NCI-H526 (cell line): ENCODE measurements around the gene RGCC.
"Not testable (repeated sequence)": the region's sequence is repeated elsewhere in the genome, so short reads cannot be mapped to it uniquely, and the experiment has no call there.

Experiments
- DNase-seq, 2 experiments: peaks; one replicate each; lab custom pipeline; 2025; lab: John Stamatoyannopoulos, UW

RGCC gene, protein sequence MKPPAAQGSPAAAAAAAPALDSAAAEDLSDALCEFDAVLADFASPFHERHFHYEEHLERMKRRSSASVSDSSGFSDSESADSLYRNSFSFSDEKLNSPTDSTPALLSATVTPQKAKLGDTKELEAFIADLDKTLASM

DNA sequence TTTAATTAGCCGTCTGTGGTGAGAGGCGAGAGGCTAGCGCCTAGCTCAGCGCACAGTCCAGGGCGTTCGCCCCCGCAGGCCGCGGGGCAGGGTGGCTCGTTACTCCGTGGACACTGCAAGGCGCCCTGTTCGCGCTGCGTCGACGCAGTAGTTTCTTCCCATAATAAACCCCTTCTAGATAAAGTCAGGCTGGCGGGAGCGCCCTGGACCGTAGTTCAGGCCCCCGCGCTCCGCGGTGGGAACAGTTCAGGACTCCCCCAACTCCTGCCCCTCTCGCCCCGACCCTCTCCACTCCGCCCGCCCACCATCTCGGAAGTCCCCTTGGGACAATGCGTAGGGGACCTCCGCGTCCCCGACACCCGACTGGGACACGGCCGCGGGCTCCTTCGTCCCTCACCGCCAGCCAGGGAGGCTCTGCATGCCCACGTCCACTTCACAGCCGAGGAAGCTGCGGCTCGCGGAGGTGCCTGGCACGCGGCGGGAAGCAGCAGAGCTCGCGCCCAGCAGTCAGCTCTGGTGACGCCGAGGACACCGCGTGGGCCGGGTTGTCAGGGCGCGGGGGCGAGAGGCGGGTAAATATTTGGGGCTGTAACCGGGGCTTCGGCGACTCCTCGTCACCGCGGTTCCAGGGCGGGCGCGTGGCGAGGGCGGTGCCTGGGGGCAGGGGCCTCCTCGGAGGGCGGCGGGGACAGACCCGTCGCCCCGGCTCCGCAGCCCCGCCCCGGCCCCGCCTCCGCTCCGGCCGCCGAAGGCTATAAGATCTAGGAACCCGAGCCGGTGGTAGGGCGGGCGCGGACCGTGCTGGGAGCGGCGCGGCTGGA, at the start of gene RGCC:
TSS of gene RGCC (plus strand) at position 783 of the 821 bp plus-strand sequence. CDS start 158 bp downstream, outside the sequence.
- DNase-seq = peak in 1 of 2 experiments; percentile 82

DNA sequence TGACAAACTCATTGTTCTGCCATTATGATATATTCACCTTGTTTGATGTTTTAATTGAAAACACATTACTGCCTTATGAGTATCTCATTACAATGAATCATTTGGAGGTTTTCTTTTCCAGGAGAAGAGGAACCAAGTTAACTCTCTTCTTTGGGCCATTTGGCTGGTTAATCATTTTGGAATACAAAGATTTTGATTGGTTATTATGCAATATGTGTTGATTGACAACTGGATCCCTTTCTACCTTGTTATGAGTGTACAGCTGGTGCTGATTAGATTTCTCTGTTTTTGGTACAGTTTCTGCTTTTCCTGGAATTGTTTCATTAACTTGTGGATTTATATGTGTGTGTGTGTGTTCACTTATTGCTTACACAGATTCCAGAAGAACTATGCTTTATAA, 49.2 kb upstream of the RGCC start:
- no peak for DNase-seq

DNA sequence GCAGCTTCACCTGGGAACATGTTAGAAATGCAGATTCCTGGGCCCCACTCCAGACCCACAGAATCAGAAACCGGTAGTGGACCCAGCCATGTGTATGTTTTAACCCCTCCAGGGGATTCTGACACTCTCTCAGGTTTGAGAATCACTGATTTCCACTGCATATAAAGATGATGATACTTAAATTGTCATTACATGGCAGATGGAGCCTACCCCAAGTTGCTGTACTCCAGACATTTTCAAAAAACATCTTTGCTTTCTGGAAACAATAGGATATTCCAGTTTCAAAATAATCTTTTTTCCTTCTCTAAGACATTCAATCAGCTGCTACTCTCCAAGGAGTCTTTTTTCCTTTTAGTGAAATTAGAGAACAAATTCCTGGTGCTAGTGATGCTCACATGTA, 48.6 kb upstream of the RGCC start:
- no peak for DNase-seq

DNA sequence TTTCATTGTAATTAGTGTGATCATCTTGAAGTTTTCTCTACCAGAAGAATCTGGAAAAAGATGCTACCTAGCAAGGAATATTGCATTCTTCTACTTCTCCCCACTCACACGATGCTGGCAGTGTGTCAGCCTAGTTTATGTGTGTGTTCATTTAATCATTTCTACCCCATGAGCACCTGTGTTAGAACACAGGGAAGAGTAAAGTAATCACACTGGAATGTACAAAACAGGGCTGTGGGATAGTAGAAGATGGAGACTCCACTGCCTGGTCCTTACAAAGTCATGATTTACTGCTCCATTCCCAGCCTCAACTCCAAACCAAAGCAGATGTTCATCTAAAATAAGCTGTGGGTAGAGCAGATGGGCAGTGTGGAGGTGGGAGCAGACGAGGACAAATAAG, 47.7 kb upstream of the RGCC start:
- DNase-seq = no peak

DNA sequence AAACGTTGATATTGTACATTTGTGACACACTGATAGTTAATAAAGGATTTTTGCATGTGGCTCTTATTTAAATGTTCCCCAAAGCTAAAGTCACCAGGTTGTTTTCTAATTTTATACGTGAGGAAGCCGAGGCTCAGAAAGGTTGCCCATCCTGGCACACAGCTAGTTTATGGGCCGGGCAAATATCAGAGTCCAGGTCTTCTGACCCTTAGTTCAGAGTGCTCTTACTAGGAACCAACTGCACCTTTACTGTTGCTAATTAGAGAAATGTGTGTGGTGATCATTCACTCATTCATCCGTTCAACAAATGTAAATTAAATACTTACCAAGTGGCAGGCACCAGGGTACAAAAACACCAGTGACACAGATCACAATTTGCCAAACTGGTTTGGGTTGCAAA, 46.3 kb upstream of the RGCC start:
- no peak for DNase-seq

DNA sequence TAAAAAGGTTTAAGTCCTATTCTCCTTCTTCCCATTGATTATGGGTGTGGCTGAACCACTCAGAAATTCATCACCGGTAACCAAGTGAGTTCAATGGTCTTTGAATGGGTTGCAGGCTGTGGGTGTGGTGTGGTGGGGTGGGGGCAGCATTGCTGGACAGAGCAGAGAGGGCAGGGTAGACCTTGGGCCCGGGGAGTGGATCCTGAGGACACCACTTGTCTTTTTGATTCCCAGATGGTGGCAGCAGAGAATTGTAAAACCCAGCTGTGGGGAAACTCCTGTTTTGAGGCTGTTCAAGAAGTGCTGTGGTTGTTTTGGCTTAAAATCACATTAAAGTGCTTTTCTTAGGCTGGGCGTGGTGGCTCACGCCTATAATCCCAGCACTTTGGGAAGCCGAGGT, 45.8 kb upstream of the RGCC start:
- DNase-seq = peak; percentile 12 to 50

DNA sequence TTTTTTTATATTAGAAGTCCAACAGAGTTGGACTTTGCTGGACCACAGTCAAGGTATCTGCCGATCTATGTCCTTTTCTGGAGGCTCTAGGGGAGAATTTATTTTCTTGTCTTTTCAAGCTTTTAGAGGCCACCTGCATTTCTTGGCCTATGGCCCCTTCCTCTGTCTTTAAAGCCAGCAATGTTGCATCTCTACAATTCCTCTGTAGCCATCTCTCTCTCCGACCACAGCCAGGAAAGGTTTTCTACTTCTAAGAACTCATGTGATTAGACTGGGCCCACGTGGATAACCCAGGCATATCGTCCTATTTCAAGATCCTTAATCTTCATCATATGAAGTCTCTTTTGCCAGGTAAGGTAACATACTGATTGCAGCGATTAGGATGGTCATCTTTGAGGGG, 43.5 kb upstream of the RGCC start:
- DNase-seq = no peak

DNA sequence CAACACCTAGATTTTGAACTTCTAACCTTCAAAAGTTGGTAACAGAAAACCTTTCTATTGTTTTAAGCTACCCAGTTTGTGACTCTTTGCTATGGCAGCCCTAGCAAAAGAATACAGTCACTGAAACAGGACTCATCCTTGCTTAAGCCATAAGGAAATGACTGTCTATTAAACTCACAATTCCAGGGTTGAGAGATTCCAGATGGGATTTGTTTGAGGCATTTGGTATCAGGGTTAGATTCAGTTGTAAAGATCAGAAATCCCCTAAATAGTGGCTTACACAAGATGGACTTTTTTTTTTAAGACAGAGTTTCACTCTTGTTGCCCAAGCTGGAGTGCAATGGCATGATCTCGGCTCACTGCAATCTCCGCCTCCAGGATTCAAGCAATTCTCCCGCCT, 41.1 kb upstream of the RGCC start:
- DNase-seq = no peak

DNA sequence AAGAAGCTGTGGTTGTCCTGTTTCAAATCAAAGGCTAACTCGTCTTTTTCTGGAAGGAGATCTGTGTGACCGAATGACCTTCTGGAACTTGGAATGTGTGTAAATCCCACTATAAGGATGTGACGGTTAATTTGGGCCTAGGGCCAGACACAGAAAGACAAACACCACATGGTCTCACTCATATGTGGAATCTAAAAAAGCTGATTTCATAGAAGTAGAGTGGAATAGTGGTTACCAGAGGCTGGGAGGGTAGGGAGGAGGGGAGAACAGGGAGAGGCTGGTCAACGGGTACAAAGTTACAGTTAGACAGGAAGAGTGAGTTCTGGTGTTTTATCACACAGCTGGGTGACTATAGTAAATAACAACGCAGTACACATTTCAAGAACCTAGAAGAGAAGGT, 39.3 kb upstream of the RGCC start:
- no peak for DNase-seq

DNA sequence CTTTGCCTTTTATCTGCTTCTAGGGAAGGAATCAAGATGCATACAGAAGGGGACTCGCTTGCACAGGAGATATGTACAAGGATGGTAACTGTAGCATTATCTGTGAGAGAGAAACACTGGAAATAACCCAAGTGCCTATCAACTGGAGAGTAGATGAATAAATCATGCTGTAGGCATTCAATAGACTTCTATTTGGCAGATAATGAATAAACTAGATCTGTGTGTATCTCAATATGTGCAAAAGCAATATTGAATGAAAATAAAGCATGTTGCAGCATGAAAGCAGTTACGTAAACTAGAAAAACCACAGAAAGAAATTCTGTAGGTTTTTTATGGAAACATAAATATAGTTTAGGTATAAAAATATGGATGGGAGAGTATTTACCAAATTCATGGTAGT, 38.6 kb upstream of the RGCC start:
- DNase-seq = no peak

DNA sequence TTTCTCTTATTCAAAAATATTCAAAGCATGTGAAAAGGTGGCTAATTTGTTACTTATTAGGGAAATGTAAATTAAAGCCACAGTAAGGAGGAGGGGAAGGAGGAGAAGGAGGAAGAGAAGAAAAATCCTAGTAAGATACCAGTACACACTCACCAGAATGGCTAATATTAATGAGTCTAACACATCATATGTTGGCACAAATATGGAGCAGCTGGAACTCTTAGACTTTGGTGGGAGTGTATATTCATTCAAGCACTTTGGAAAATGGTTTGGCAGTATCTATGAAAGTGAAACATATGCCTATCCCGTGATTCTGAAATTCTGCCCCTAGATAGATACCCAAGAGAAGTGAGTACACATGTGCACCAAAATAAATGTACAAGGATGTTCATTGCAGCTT, 38.1 kb upstream of the RGCC start:
- DNase-seq = no peak

DNA sequence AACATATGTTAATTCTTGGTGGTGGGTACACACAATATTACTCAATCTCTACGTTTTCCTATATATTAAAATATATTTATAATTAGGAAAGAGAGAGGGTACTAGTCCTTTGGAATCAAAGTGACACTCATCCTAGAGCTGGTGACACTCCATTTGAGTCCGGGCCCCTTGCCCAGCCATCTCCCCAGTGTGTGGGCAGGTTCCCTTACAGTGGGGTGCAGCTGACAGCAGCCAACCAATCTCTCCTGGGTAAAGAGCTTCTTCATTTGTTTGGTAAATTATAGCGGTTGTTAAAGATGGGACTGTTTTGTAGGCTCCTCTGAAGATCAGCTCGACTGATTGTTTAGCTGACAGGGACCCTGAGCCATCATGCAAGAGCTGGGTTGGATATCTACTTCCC, 37.2 kb upstream of the RGCC start:
- no peak for DNase-seq

DNA sequence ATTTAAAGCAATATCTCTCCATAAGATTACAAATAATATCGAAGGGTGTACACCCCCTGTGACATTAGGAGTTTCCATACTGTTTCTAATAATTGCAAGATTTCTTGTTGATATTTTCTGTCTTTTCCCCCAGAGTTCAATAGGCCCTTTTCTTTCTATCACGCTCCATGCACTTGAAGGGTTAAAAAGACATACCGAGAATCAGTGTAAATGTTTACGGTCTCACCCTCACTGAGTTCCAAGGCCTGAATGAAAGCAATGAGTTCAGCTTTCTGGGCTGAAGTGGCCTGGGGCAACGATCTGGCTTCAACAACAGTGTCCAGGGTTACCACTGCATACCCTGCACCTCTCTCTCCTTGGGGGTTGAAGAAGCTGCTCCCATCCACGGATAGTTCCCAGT, 36.0 kb upstream of the RGCC start:
- DNase-seq = not testable (repeated sequence)

DNA sequence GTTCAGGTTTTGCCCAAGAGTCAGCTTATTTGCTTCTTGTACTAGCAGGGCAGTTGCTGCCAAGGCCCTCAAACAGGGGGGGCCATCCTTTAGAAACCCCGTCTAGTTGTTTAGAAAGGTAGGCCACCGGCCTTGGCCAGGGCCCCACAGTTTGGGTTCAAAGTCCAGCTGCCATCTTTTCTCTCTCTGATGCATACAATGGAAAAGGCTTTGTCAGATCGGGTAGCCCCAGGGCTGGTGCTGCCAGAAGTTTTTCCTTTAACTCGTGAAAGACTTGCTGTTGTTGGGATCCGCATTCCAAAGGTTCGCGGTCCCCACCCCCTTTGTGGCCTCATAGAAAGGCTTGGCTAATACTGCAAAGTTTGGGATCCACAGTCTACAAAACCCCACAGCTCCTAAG, 35.4 kb upstream of the RGCC start:
- not testable (repeated sequence) for DNase-seq

DNA sequence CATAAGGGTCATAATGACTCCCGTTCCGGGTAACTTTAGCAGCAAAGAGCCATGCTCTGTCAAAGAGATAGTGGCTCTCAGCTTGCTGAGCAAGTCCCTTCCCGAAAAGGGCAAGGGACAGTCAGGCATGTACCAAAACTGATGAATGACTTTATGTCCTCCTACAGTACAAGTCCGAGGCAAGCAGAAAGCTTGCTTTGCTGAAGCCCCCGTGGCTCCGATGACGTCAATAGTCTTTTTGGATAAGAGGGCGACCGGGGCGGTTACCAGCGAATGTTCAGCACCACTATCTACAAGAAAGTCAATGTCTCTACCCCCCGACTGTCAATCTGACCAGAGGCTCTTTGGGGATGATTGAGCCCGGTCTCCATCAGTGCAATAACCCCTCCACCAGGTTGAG, 34.1 kb upstream of the RGCC start:
- not testable (repeated sequence) for DNase-seq

DNA sequence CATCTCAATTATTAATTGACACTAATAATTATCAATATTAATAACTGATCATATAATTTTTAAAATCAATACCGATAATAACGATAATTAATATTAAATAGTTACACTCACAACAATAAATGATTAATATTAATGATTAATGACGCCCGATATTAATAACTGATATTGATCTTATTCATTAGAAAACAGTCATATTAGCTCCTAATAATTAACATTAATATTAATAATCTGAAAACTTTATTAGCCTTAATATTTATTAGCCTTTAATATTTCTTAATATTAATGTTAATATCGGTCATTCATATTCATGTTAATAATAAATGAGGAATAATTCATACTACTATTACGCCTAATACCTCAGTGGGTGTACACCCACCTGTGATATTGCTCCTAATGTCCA, 32.7 kb upstream of the RGCC start:
- DNase-seq = not testable (repeated sequence)

DNA sequence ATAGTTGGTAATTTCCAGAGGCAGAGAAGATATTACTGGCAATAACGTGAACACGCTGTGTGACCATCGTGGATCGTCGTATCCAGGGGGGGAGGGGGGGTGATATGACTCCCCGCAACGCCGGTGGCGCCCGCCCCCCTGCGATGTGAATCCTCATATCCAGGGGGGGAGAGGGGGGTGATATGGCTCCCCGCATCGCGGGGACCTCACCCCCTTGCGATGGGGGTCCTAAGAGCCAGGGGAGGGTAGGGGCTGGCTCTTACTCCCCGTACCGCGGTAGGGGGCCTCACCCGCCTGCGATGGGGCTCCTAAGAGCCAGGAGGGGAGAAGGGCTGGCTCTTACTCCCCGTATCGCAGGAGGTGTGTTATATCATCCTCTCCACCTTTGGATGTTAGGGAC, 31.3 kb upstream of the RGCC start:
- no peak for DNase-seq

DNA sequence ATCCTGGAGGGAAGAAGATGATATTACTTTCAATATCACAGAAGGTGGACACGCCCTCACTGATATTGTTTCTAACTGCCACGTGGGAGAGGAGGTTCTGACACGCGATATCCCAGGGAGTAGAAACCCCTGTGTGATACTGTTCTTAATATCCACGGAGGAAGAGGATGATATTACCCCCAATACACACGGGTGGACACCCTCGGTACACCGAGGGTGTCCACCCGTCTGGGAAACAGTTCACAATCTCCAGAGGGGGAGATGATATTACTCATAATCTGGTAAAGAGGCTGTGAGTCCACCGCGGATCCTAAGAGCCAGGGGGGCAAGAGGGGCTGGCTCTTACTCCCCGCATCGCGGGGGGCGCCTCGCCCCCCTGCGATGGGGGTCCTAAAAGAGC, 29.7 kb upstream of the RGCC start:
- DNase-seq = no peak

DNA sequence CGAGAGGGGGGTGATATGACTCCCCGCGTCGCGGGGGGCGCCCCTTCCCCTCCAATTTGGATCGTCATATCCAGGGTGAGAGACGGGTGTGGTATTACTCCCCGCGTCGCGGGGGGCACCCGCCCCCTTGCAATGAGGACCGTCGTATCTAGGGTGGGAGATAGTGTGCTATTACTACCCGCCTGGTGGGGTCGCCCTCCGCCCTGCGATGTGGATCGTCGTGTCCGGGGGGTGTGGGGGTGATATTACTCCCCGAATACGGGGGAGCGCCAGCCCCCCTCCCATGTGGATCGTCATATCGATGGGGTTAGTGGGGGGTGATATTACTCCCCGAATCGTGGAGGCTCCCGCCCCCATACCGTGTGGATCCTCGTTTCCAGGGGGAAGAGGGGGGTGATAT, 29.2 kb upstream of the RGCC start:
- no peak for DNase-seq

DNA sequence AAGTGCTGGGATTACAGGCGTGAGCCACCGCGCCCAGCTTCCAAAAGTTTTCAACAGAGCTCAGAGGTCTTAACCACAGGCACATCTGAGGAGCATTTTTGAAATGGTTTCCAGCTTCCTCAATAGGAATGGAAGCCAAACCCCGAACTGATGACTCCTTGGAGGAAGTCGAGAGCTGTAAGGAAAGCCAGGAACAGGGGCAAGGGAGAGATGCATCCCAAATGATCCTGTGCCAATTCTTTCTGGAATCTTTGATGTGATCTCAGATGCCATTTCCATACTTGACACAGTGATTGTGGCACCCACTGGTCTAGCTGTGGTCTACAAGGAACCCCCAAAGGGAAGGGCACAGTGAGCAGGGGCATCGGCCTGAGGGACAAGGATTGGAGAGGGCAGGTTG, 23.3 kb upstream of the RGCC start:
- not testable (repeated sequence) for DNase-seq

DNA sequence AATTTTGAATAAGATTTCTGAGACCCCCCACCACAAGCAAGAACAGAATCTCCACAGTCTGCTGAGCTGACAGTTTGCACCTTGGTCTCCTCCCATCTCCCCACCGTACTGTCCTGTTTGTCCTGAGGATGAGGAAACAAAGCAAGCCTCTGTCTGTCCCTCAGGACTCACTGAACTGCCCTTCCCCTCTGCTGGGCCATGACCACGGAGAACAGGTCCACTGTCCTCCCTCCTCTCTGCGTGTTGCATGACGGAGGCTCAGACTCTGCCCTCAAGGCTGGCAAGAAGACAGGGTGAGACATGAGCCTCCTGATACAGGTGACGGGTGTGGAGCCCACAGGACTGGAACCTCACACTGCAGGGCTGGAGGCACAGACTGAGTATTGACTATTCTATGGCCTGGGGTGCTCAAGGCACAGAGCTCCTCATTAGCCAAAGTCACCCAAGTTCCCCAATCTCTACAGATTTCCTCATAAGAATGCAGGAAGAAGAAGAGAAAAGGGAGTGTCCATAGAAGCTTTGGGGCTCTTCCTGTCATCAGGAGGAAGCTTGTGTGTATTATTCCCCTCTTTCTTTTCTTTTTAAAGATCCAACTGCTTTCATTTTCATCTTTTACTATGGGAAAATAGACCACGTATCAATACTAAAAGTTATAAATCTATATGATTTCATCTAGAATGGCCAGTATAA, 22.4 kb upstream of the RGCC start:
- no peak for DNase-seq

DNA sequence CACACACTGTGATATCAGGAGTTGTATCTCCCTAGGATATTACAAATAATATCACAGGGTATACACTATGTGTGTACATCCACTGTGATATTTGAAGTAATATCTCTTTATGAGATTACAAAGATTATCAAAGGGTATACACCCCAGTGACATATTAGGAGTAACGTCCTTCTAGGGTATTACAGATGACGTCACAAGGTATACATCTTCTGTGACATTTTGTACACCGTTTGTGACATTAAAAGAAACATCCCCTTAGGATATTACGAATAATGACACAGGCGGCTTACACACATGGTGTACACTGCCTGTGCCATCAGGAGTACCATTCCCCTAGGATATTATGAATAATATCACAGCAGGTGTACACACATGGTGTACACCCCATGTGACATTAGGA, 13.4 kb upstream of the RGCC start:
- no peak for DNase-seq

DNA sequence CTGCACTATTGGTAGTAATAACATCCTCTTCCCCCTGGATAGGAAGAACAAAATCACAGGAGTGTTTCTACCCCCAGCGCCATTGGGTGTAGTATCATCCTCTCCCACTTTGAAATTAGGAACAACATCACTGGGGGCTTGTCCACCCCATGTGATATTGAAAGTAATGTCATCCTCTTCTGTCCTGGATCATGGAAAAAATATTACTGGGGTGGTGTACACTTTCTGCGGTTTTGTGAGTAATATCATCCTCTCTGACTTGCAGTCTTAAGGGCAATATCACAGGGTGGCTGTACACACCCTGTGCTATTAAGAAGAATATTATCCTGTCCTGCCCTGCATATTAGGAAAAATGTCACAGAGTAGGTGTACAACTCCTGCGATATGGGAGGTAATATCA, 4.9 kb upstream of the RGCC start:
- no peak for DNase-seq
